Activated naive CD4-positive, alpha-beta T cell treated with anti-CD3 and anti-CD28 coated beads, Interleukin-2, amount 10 ng/mL, durations not matched to agents 7 days and 5 days (primary cell): Measurements from ENCODE around the gene KAZN.

Source experiments
- CTCF ChIA-PET: fragments of 350-600 bp; sonication (Branson Sonifier 250); formaldehyde crosslinking; loops from one replicate; lab custom pipeline; 2021; ENCODE audit warnings: antibody characterized with exemption; lab: Charles Lee
- DNase-seq: peaks from one replicate; pipeline ENCODE4 v3.0.0-alpha.2; 2020
- H3K27ac Mint-ChIP-seq: one replicate; pipeline ENCODE4 v1.8.0; 2021; ENCODE audit warnings: mild to moderate bottlenecking, moderate library complexity, mixed read lengths
- H3K27me3 Mint-ChIP-seq: one replicate; pipeline ENCODE4 v1.8.0; 2021; ENCODE audit warnings: mild to moderate bottlenecking, mixed read lengths
- H3K36me3 Mint-ChIP-seq: one replicate; pipeline ENCODE4 v1.8.0; 2021; ENCODE audit warnings: mixed read lengths
- H3K4me1 Mint-ChIP-seq: one replicate; pipeline ENCODE4 v1.8.0; 2021; ENCODE audit warnings: mixed read lengths
- H3K4me3 Mint-ChIP-seq: one replicate; pipeline ENCODE4 v1.8.0; 2021; ENCODE audit warnings: mild to moderate bottlenecking, moderate library complexity, mixed read lengths
- H3K9me3 Mint-ChIP-seq: one replicate; pipeline ENCODE4 v1.8.0; 2021; ENCODE audit warnings: mixed read lengths

KAZN gene

GRCh38 chr1:14944471-14944985 is 346.0 kb downstream of the KAZN start:
- H3K4me3 Mint-ChIP-seq: no peak overlapping the region
- H3K36me3 Mint-ChIP-seq: no peaks in the 10 kb centered on the region
- peaks cover 12% of the 10 kb centered on the region for H3K27me3 Mint-ChIP-seq
- no peaks in the 10 kb centered on the region for H3K9me3 Mint-ChIP-seq
- no peak overlapping the region for H3K27ac Mint-ChIP-seq
- DNase-seq: no peak
- CTCF ChIA-PET: no interaction called here
- H3K4me1 Mint-ChIP-seq: no peaks in the 10 kb centered on the region

- Mint-ChIP-seq H3K4me3 (no peak overlapping the region), H3K27me3 (peaks cover 8% of the 10 kb centered on the region), H3K4me1 (no peaks in the 10 kb centered on the region), H3K27ac (no peak overlapping the region), H3K9me3 (no peaks in the 10 kb centered on the region), H3K36me3 (no peaks in the 10 kb centered on the region)
- CTCF ChIA-PET: no interaction called here
- DNase-seq: no peak
These were observed 346.9 kb downstream of the KAZN start for GRCh38 chr1:14945132-14946010.

DNA sequence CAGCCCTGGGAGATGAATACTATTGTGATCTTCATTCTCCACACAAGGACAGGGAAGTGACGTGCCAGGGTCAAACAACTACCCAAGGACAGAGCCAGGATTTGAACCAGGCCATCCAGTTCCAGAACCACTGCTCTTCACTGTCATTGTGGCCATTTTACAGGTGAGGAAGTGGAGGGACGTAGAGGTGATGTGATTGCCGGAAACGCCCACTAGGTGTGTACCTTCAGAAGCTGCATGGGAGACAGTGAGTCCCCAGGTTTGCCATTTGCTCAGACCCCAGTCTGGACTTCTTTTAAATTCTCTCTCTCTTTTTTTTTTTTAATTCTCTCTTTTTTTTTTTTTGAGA is 347.5 kb downstream of the KAZN start:
- no peak for DNase-seq
- H3K4me3 Mint-ChIP-seq: no peak overlapping the region
- H3K4me1 Mint-ChIP-seq: no peaks in the 10 kb centered on the region
- H3K27me3 Mint-ChIP-seq: peaks cover 8% of the 10 kb centered on the region
- CTCF ChIA-PET: no interaction called here
- H3K36me3 Mint-ChIP-seq: no peaks in the 10 kb centered on the region
- no peaks in the 10 kb centered on the region for H3K9me3 Mint-ChIP-seq
- H3K27ac Mint-ChIP-seq: no peak overlapping the region

GRCh38 chr1:14946684-14947238 is 348.3 kb downstream of the KAZN start:
- no peak for DNase-seq
- Mint-ChIP-seq H3K36me3 (no peaks in the 10 kb centered on the region), H3K9me3 (no peaks in the 10 kb centered on the region), H3K4me1 (no peaks in the 10 kb centered on the region), H3K27me3 (peaks cover 8% of the 10 kb centered on the region), H3K4me3 (no peak overlapping the region), H3K27ac (no peak overlapping the region)
- CTCF ChIA-PET: no interaction called here

DNA sequence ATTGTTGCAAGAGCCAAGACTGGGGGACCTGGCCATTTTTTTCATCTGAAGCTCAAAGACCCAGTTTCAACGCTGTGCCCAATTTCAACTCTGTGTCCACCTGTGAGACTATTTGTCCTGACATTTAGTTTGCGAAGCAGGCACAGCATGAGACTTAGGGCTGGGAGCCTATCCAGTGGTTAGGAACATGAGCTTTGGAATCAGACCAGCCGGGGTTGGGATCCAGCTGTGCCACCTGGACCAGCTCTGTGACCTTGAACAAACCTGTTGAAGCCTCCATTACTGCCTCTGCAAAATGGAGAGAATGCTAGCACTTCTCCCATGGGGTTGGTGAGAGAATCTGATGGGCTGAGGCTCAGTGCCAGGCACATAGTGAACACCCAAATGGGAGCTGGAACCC is 348.9 kb downstream of the KAZN start:
- CTCF ChIA-PET: no interaction called here
- H3K27ac Mint-ChIP-seq: no peak overlapping the region
- H3K4me3 Mint-ChIP-seq: no peak overlapping the region
- DNase-seq: no peak
- H3K27me3 Mint-ChIP-seq: peaks cover 8% of the 10 kb centered on the region
- no peaks in the 10 kb centered on the region for H3K4me1 Mint-ChIP-seq
- H3K9me3 Mint-ChIP-seq: no peaks in the 10 kb centered on the region
- H3K36me3 Mint-ChIP-seq: no peaks in the 10 kb centered on the region

GRCh38 chr1:14948112-14948652 is 349.7 kb downstream of the KAZN start:
- CTCF ChIA-PET: no interaction called here
- Mint-ChIP-seq H3K4me1 (no peaks in the 10 kb centered on the region), H3K27me3 (peaks cover 8% of the 10 kb centered on the region), H3K27ac (no peak overlapping the region), H3K36me3 (no peaks in the 10 kb centered on the region), H3K9me3 (no peaks in the 10 kb centered on the region), H3K4me3 (no peak overlapping the region)
- no peak for DNase-seq

DNA sequence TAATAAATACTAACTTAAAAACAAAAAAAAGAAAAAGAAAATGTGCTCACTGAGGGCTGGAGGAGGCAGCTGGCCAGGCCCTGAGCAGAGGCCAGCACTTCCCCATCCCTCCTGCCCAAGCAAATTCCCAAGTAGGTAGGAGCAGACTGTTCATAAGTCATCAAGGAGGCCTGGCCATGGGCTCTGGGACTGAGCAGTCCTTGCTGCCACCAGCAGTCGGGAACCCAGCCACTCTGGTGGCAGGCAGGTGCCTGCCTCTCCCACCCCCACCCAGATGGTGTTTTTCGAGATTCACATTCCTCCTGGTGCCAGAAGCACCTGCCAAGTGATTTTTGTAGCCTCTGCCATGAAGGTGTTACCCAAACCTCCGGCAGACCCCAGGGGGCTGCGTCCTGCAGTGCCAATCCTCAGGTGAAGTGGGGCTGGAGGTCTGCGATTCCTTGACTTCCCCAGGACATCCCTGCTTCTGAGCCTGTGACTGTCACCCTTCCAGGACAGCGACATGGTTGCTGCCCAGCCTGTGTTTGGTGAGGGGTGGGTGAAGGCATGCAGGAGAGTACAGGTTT is 350.9 kb downstream of the KAZN start:
- no peak for DNase-seq
- Mint-ChIP-seq H3K36me3 (no peaks in the 10 kb centered on the region), H3K4me1 (no peaks in the 10 kb centered on the region), H3K27ac (no peak overlapping the region), H3K27me3 (peaks cover 8% of the 10 kb centered on the region), H3K9me3 (no peaks in the 10 kb centered on the region), H3K4me3 (no peak overlapping the region)
- CTCF ChIA-PET: no interaction called here

GRCh38 chr1:14949836-14950713 is 351.6 kb downstream of the KAZN start:
- Mint-ChIP-seq H3K27ac (no peak overlapping the region), H3K4me1 (no peaks in the 10 kb centered on the region), H3K9me3 (no peaks in the 10 kb centered on the region), H3K4me3 (no peak overlapping the region), H3K27me3 (peaks cover 8% of the 10 kb centered on the region), H3K36me3 (no peaks in the 10 kb centered on the region)
- DNase-seq: no peak
- CTCF ChIA-PET: no interaction called here

- Mint-ChIP-seq H3K9me3 (no peaks in the 10 kb centered on the region), H3K4me3 (no peak overlapping the region), H3K36me3 (no peaks in the 10 kb centered on the region), H3K27me3 (peaks cover 8% of the 10 kb centered on the region), H3K27ac (no peak overlapping the region), H3K4me1 (no peaks in the 10 kb centered on the region)
- CTCF ChIA-PET: no interaction called here
- no peak for DNase-seq
These were observed 353.3 kb downstream of the KAZN start for GRCh38 chr1:14951766-14952165.

GRCh38 chr1:14952626-14953314 is 354.3 kb downstream of the KAZN start:
- CTCF ChIA-PET: no interaction called here
- DNase-seq: no peak
- no peaks in the 10 kb centered on the region for H3K9me3 Mint-ChIP-seq

DNA sequence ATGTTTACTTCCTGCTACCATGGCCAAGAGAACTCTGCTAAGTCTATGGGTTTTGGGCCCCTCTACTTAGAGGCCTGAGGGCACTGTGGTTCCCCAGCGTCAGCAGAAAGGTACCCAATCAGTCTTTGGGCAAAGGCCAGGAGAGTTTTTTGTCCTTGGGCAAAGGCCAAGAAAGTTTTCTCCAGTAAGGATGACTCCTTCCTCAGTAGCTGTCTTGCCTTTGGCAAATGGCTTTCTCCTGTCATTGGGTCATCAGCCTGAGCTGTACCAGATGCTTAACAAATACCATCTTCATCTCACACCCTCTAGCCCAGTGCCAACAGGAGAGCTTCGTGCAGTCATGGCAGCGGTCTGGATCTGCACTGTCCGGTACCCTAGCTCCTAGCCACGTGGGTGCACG is 355.7 kb downstream of the KAZN start:
- Mint-ChIP-seq H3K9me3 (no peaks in the 10 kb centered on the region), H3K27me3 (no peaks in the 10 kb centered on the region), H3K27ac (no peak overlapping the region), H3K4me3 (no peak overlapping the region), H3K36me3 (no peaks in the 10 kb centered on the region), H3K4me1 (no peaks in the 10 kb centered on the region)
- CTCF ChIA-PET: no interaction called here
- DNase-seq: no peak

More at GRCh38 chr1:14952626-14953314, 354.3 kb downstream of the KAZN start:
- no peaks in the 10 kb centered on the region for H3K4me1 Mint-ChIP-seq
- H3K4me3 Mint-ChIP-seq: no peak overlapping the region
- no peak overlapping the region for H3K27ac Mint-ChIP-seq
- H3K27me3 Mint-ChIP-seq: no peaks in the 10 kb centered on the region
- H3K36me3 Mint-ChIP-seq: no peaks in the 10 kb centered on the region

DNA sequence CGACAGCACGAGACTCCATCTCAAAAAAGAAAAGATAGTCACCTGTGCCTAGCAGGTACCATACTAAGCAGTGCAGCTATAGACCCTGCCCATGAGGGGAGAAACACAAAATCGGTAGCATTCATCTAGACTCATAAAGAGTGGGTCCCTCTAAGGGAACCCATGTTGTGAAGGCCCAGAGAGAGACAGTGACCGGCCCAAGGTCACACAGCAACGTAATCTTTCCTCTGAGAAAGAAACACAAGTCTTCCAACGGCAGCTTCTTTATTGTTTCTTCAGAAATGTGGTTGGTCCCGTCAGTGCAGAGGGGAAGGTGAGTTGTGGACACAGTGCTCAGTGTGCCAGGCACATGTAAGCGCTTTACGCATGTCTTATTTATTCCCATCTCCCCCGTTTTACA is 356.4 kb downstream of the KAZN start:
- H3K4me1 Mint-ChIP-seq: no peaks in the 10 kb centered on the region
- H3K36me3 Mint-ChIP-seq: no peaks in the 10 kb centered on the region
- H3K4me3 Mint-ChIP-seq: no peak overlapping the region
- no peaks in the 10 kb centered on the region for H3K27me3 Mint-ChIP-seq
- CTCF ChIA-PET: no interaction called here
- no peaks in the 10 kb centered on the region for H3K9me3 Mint-ChIP-seq
- DNase-seq: no peak
- no peak overlapping the region for H3K27ac Mint-ChIP-seq

- Mint-ChIP-seq H3K4me1 (no peaks in the 10 kb centered on the region), H3K36me3 (no peaks in the 10 kb centered on the region), H3K27me3 (no peaks in the 10 kb centered on the region), H3K4me3 (no peak overlapping the region), H3K27ac (no peak overlapping the region), H3K9me3 (no peaks in the 10 kb centered on the region)
- DNase-seq: no peak
- CTCF ChIA-PET: no interaction called here
These were observed 356.9 kb downstream of the KAZN start for GRCh38 chr1:14955402-14955801.
